T-helper 2 cell treated with Interferon-gamma antibody and Interleukin-4, amounts not matched to agents 5 μg/mL and 100 μg/mL, for 36 hours (primary cell): ENCODE data around the gene KCNQ5.
"Not testable (repeated sequence)": the region's sequence is repeated elsewhere in the genome, so short reads cannot be mapped to it uniquely, and the experiment has no call there.

Experiments
- DNase-seq: peaks from one replicate; pipeline ENCODE4 v3.0.0; 2021; ENCODE audit warnings: low spot score
- H3K27ac Mint-ChIP-seq: one replicate; pipeline ENCODE4 v1.8.0; 2021; ENCODE audit warnings: mild to moderate bottlenecking, mixed read lengths
- H3K27me3 Mint-ChIP-seq: one replicate; pipeline ENCODE4 v1.8.0; 2021; ENCODE audit warnings: low read depth, mixed read lengths
- H3K36me3 Mint-ChIP-seq: one replicate; pipeline ENCODE4 v1.8.0; 2021; ENCODE audit warnings: low read depth, mixed read lengths
- H3K4me1 Mint-ChIP-seq: one replicate; pipeline ENCODE4 v1.8.0; 2021; ENCODE audit warnings: low read depth, mixed read lengths
- H3K4me3 Mint-ChIP-seq: one replicate; pipeline ENCODE4 v1.8.0; 2022; ENCODE audit warnings: mild to moderate bottlenecking, moderate library complexity, mixed read lengths
- H3K9me3 Mint-ChIP-seq: one replicate; pipeline ENCODE4 v1.8.0; 2021; ENCODE audit warnings: mixed read lengths

Gene KCNQ5

DNA sequence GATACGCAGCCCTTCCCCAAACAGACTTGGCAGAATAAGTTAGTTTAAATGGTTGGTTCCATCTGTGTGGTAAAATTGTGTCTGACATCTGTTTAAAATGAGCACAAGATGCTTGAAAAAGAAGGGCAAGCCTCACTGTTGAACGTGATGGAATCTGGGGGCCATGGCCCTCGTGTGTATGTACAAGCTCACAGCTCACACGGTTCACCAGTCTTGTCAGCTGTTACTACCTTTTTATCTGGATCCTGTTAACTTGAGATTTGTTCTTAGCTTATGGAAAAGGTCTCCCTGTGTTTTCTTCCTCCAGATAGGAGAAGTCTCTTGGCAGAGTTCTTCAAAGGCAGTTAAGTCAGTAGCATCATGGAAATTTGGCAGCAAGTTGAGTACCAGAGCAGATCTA lies 332.9 kb downstream of the KCNQ5 start:
- Mint-ChIP-seq H3K36me3 (no peaks in the 10 kb centered on the region), H3K4me3 (no peak overlapping the region), H3K9me3 (no peaks in the 10 kb centered on the region), H3K27me3 (no peaks in the 10 kb centered on the region), H3K4me1 (peaks cover 16% of the 10 kb centered on the region), H3K27ac (no peak overlapping the region)
- DNase-seq: no peak

DNA sequence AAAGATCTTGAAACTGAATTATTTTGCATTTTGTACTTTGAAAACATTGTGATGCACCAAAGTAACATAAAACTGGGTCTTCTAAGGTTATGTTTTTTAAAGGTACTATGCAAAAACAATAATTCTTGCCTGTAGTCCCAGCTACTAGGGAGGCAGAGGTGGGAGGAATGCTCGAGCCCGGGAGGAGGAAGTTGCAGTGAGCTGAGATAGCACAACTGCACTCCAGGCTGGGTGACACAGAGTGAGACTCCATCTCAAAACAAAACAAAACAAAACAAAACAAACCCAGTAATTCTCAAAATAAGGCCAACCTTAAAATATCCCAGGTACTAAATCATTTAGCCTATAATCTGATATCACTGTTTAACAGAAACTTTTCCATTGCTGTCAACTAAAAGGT lies 333.8 kb downstream of the KCNQ5 start:
- Mint-ChIP-seq H3K4me1 (peaks cover 16% of the 10 kb centered on the region), H3K4me3 (no peak overlapping the region), H3K27me3 (no peaks in the 10 kb centered on the region), H3K9me3 (no peaks in the 10 kb centered on the region), H3K36me3 (no peaks in the 10 kb centered on the region), H3K27ac (no peak overlapping the region)
- no peak for DNase-seq

DNA sequence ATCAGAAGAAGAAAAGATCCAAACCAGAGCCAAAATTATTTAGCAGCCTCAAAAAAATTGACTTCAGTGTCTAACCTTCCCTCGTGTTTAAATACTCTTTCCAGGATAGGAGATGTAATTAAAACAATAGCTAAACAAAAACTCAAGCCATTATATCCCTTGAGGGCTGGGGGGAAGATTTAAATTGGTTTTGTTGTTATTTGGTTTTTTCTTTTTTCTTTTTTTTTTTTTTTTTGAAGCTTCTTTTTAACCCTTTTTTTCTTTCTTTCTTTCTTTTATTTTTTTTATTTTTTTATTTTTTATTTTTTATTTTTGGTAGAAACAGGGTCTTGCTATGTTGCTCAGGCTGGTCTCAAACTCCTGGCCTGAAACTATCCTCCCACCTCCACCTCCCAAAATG lies 334.4 kb downstream of the KCNQ5 start:
- Mint-ChIP-seq H3K27ac (no peak overlapping the region), H3K4me1 (peaks cover 16% of the 10 kb centered on the region), H3K27me3 (no peaks in the 10 kb centered on the region), H3K36me3 (no peaks in the 10 kb centered on the region), H3K4me3 (no peak overlapping the region), H3K9me3 (no peaks in the 10 kb centered on the region)
- DNase-seq: no peak

DNA sequence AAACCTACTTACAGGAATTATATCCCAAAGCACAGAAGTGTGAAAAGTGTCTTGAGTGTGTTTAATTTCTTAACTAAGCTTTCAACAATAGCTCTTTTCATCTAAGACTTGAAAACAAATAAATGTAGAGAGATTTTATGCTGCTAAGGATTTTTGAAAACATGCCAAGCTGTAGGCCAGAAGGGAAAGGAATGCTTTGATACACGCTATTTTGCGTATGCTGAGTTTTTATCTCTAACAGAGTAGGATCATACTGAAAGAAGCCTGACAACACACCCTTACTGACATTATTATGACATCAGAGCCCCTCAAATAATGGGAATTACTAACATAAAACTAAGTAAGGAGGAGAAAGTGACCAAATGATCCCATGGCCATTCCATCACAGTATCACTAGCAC lies 338.0 kb downstream of the KCNQ5 start:
- H3K27ac Mint-ChIP-seq: no peak overlapping the region
- H3K4me3 Mint-ChIP-seq: no peak overlapping the region
- peaks cover 7% of the 10 kb centered on the region for H3K4me1 Mint-ChIP-seq
- no peaks in the 10 kb centered on the region for H3K27me3 Mint-ChIP-seq
- H3K36me3 Mint-ChIP-seq: no peaks in the 10 kb centered on the region
- DNase-seq: no peak
- H3K9me3 Mint-ChIP-seq: no peaks in the 10 kb centered on the region

DNA sequence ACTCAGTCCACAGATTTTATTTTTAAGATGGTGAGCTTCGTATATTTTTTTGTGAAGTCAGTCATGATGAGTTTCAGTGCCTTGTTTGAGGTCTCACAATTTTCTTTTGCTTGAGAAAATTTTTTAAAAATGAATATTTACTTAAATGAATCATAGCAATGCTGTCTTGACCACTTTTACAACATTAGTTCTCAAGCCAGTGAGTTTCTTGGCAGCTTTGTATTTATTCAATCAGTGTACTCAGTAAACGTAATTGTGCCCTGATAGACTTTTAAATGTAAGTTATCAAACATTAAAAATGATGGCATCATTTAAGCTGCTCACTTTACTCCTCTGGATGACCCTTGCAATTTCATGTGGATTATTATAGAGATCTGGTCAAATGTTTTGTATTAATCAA lies 342.1 kb downstream of the KCNQ5 start:
- no peak overlapping the region for H3K4me3 Mint-ChIP-seq
- H3K36me3 Mint-ChIP-seq: no peaks in the 10 kb centered on the region
- no peak overlapping the region for H3K27ac Mint-ChIP-seq
- no peak for DNase-seq
- H3K4me1 Mint-ChIP-seq: no peaks in the 10 kb centered on the region
- no peaks in the 10 kb centered on the region for H3K9me3 Mint-ChIP-seq
- H3K27me3 Mint-ChIP-seq: no peaks in the 10 kb centered on the region

DNA sequence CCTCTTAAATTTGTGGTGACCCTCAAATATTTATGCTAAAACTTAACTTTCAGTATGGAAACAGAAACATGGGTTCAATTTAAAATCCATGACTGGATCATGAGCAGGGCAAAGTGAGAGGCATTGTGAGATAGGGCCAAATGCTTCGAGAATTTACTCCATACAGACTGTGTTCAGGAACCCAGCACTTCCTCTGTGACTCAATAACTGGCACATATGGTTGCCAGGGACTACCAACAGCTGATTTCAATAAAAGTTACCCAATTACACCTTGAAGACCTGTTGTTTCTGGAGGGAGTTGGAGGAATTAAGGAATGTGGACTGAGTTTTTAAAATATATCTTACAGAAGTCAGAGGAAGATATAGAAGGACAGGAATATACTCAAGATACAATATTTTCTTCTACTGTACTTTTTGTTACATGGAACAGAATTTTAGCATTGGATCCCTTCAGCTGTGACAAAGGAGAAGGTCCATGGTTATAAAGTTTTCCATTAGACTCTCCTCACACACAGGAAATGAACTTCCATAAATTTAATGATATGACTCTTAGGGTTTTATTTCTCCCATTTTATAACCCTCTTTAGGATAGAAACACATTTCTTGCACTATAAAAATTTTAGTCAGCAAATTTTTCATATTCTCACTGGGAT lies 344.9 kb downstream of the KCNQ5 start:
- no peaks in the 10 kb centered on the region for H3K27me3 Mint-ChIP-seq
- no peaks in the 10 kb centered on the region for H3K36me3 Mint-ChIP-seq
- no peak overlapping the region for H3K4me3 Mint-ChIP-seq
- H3K27ac Mint-ChIP-seq: no peak overlapping the region
- peaks cover 3% of the 10 kb centered on the region for H3K9me3 Mint-ChIP-seq
- no peaks in the 10 kb centered on the region for H3K4me1 Mint-ChIP-seq
- no peak for DNase-seq

DNA sequence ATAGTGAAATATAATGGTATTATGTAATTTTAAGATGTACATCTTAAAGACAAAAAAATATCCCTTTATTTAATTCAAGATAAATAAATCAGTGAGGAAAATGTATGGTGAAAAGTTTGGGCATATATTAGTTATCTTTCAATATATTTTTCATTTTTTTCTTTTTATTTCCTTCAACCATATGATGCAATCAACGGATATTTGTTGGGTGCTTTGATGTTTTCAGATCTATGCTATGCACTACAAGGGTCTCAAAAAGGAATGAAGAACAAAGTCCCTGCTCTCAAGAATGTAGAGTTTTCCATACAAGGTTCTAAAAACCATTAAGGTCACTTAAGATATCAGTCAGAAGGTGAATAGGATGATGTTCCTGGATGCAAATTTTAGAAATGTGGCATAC lies 345.5 kb downstream of the KCNQ5 start:
- Mint-ChIP-seq H3K27me3 (no peaks in the 10 kb centered on the region), H3K4me3 (no peak overlapping the region), H3K27ac (no peak overlapping the region), H3K4me1 (no peaks in the 10 kb centered on the region), H3K9me3 (peaks cover 3% of the 10 kb centered on the region), H3K36me3 (no peaks in the 10 kb centered on the region)
- DNase-seq: no peak

DNA sequence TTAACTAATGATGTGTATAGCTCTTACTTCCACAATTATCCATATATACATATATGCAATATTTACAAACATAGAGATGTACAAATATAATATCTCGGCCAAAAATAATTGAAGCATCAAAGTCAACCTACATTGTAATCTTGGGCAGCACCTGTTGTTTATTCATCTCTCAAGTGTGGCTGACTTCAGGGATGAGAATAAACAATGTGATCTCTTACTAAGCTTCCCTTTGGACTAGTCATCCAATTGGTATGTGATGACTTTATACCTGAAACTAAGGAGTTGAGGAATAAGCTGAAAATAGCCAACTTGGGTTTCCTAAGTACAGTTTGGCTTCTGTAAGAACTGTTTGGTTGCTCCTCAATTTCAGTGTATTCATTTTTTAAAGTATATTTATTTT lies 346.8 kb downstream of the KCNQ5 start:
- no peaks in the 10 kb centered on the region for H3K27me3 Mint-ChIP-seq
- DNase-seq: no peak
- no peaks in the 10 kb centered on the region for H3K36me3 Mint-ChIP-seq
- no peaks in the 10 kb centered on the region for H3K4me1 Mint-ChIP-seq
- H3K4me3 Mint-ChIP-seq: no peak overlapping the region
- H3K9me3 Mint-ChIP-seq: peaks cover 3% of the 10 kb centered on the region
- H3K27ac Mint-ChIP-seq: no peak overlapping the region

DNA sequence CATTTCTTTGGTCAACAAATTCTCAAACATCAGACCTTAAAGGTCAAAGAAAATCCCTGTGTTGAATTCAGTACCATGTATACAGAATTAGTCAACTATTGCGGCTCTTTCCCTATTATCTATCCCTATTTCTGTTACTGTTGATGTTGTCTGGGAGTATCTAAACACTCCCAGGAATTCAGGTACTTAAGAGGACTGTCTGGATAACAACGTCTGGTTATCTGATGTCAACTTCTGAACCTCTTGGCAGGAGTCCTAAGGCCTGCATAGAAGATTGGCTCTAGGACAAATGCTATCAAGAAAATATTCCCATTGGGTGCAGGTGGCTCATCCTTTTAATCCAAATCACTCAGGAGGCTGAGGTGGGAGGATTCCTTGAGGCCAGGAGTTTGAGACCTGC lies 347.8 kb downstream of the KCNQ5 start:
- no peak for DNase-seq
- Mint-ChIP-seq H3K36me3 (no peaks in the 10 kb centered on the region), H3K9me3 (peaks cover 3% of the 10 kb centered on the region), H3K4me3 (no peak overlapping the region), H3K4me1 (no peaks in the 10 kb centered on the region), H3K27me3 (no peaks in the 10 kb centered on the region), H3K27ac (no peak overlapping the region)

DNA sequence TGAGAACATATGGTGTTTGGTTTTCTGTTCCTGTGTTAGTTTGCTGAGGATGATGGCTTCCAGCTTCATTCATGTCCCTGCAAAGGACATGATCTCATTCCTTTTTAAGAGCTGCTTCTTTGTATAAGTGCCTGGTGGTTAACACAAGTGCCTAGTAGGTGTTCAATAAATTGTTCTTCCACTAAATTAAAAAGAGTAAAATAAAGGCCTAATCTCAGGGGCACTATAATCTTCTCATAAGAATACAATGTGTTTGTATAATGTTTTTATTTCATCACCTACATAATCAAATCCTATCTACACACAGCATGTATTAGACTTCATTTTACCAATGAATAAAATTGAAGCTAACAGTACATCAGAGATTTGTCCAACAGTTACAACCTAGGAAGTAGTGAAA lies 350.7 kb downstream of the KCNQ5 start:
- Mint-ChIP-seq H3K27ac (no peak overlapping the region), H3K9me3 (peaks cover 3% of the 10 kb centered on the region), H3K27me3 (no peaks in the 10 kb centered on the region), H3K4me3 (no peak overlapping the region), H3K36me3 (no peaks in the 10 kb centered on the region), H3K4me1 (peaks cover 3% of the 10 kb centered on the region)
- DNase-seq: no peak

DNA sequence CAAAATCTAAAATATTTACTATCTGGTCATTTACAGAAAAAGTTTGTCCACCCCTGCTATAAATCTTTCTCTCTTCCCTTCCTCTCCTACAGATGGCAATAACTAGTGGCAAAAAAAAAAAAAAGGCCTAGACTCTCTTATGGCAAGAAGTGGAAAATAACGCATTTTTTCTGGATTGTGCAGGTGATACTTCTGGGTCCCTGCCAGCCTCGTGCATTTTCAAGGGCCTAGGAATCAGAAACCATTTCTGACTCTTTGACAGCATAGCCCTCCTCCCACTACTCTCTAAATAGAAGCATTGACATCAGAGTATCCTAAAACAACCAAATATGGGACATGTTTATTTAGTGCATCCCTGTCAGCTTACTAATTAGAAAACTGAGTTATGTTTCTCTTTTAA lies 352.4 kb downstream of the KCNQ5 start:
- DNase-seq: no peak
- H3K27ac Mint-ChIP-seq: no peak overlapping the region
- H3K9me3 Mint-ChIP-seq: peaks cover 3% of the 10 kb centered on the region
- no peak overlapping the region for H3K4me3 Mint-ChIP-seq
- no peaks in the 10 kb centered on the region for H3K27me3 Mint-ChIP-seq
- peaks cover 1% of the 10 kb centered on the region for H3K36me3 Mint-ChIP-seq
- peaks cover 3% of the 10 kb centered on the region for H3K4me1 Mint-ChIP-seq

DNA sequence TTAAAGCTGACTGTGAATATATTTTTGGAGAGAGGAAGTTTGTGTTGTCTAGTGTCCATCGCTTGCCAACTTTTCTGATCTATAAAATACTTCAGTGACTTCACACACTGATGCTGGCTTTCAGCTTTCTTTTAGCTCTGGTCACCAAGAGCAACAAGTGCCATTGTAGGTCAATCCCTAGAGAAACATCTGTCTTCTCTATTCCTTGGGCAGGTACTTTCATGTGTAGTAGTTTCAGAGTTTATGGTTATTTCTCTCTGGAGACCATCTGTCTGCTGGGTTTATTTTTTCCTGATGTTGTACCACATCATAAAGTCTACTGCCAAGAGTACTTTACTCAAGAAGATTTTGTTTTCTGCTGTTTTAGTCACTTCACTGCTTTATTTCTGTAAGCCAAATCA lies 353.5 kb downstream of the KCNQ5 start:
- H3K36me3 Mint-ChIP-seq: peaks cover 1% of the 10 kb centered on the region
- H3K4me1 Mint-ChIP-seq: peaks cover 3% of the 10 kb centered on the region
- peaks cover 3% of the 10 kb centered on the region for H3K9me3 Mint-ChIP-seq
- H3K4me3 Mint-ChIP-seq: no peak overlapping the region
- no peaks in the 10 kb centered on the region for H3K27me3 Mint-ChIP-seq
- DNase-seq: no peak
- H3K27ac Mint-ChIP-seq: no peak overlapping the region

DNA sequence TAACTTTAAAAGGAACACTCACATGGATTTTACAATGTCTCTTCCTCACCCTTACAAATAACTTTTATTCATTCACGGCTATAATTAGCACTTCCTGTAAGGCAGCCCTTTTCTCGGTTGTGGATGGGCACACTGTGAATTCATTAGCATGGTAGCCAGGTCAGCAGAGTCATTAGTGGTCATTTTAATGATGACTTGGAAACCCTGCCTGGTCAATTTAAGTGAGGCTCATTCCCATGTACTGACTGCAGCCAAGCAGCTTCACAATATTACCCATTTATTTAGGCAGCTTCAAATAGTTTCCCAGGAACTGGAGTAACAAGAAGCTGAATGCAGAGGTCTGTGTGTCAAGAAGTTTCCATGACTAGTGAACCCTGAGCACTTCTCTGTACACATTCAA lies 354.6 kb downstream of the KCNQ5 start:
- DNase-seq: no peak
- no peak overlapping the region for H3K4me3 Mint-ChIP-seq
- peaks cover 1% of the 10 kb centered on the region for H3K36me3 Mint-ChIP-seq
- H3K27ac Mint-ChIP-seq: no peak overlapping the region
- H3K27me3 Mint-ChIP-seq: no peaks in the 10 kb centered on the region
- peaks cover 7% of the 10 kb centered on the region for H3K9me3 Mint-ChIP-seq
- peaks cover 3% of the 10 kb centered on the region for H3K4me1 Mint-ChIP-seq

DNA sequence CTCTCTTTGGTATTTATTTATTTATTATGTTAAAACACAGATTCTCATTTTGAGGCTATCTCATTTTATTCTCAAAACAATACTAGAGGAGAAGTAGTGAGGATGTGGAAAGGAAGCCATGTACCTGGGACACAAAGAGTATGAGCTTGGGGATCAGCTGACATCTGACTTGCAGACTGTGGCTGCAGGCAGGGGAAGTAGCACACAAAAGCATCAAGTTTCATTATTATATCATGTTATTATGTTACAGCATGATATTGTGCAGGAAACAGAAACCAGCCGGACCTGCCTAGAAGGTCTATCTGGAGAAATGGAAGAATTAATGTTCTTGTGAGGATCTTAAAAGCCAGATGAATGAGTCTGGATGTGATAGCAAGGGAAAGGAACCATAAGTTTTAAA lies 355.2 kb downstream of the KCNQ5 start:
- H3K4me3 Mint-ChIP-seq: no peak overlapping the region
- DNase-seq: no peak
- H3K4me1 Mint-ChIP-seq: peaks cover 3% of the 10 kb centered on the region
- H3K27me3 Mint-ChIP-seq: no peaks in the 10 kb centered on the region
- H3K9me3 Mint-ChIP-seq: peaks cover 7% of the 10 kb centered on the region
- H3K27ac Mint-ChIP-seq: no peak overlapping the region
- H3K36me3 Mint-ChIP-seq: peaks cover 1% of the 10 kb centered on the region

DNA sequence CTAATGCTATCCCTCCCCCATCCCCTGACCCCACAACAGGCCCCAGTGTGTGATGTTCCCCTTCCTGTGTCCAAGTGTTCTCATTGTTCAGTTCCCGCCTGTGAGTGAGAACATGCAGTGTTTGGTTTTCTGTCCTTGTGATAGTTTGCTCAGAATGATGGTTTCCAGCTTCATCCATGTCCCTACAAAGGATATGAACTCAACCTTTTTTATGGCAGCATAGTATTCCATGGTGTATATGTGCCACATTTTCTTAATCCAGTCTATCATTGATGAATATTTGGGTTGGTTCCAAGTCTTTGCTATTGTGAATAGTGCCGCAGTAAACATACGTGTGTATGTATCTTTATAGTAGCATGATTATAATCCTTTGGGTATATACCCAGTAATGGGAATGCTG lies 356.9 kb downstream of the KCNQ5 start:
- not testable (repeated sequence) for H3K4me1 Mint-ChIP-seq, H3K4me3 Mint-ChIP-seq, H3K27ac Mint-ChIP-seq, H3K36me3 Mint-ChIP-seq, H3K27me3 Mint-ChIP-seq, DNase-seq
- H3K9me3 Mint-ChIP-seq: peaks cover 12% of the 10 kb centered on the region
